AG04449 (cell line): ENCODE data around the gene CDK6.
"Not testable (repeated sequence)": the region's sequence is repeated elsewhere in the genome, so short reads cannot be mapped to it uniquely, and the experiment has no call there.

Experiments used
- CTCF ChIA-PET: fragments of 350-600 bp; formaldehyde crosslinking; extraction: SDS; loops from one replicate; lab custom pipeline; 2021; ENCODE audit warnings: antibody characterized with exemption; lab: Yijun Ruan, JAX
- POLR2A ChIA-PET: fragments of 400-600, 350-600 bp; formaldehyde crosslinking; extraction: SDS; loops from one replicate; lab custom pipeline; 2020; ENCODE audit warnings: antibody characterized with exemption, inconsistent platforms; lab: Yijun Ruan, JAX
- DNase-seq: peaks from one replicate; pipeline ENCODE4 v3.0.0-alpha.2; 2010; ENCODE audit warnings: low read depth, low spot score
- H3K4me3 ChIP-seq: 2 replicates; pipeline ENCODE4 v1.5.1; 2011; ENCODE audit warnings: low read depth, mild to moderate bottlenecking, control low read depth, low read length
- TF ChIP-seq, protein P1 (sequence below): IDR thresholded peaks from one replicate; pipeline ENCODE4 v1.5.1; 2011; ENCODE audit warnings: mild to moderate bottlenecking, moderate library complexity, low read length, control low read depth, inconsistent platforms; ENCODE audit not compliant: insufficient read depth; ENCODE audit errors: missing control alignments

Gene CDK6

DNA sequence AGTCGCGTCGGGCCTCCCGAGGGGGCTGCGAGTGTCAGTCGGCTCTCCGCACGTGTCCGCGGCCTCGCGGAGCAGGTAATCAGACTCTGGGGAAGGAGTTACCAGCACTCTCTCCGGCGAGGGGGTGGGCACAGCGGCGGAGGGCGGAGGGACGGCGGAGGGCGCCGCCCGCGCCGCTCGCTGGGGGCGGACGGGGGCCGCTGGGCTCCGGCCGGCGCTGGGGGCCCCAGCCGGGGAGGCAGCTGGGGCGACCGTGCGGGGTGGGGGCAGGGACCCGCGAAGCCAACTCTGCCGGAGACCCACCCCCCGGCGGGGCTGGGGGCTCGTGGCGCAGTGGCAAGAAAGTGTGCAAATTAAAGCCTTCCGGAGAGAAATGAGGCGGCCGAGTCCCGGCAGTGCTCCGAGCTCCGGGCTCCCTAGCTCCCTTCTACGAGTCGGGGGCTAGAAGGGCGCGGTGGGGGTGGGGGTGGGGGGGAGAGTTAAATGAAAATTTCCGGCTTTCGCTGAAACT lies at the start of gene CDK6:
Gene CDK6 (minus strand): TSS at position 85 of the 511 bp plus-strand sequence. CDS start 3,250 bp downstream, outside the sequence.
- TF ChIP-seq, protein P1, sequence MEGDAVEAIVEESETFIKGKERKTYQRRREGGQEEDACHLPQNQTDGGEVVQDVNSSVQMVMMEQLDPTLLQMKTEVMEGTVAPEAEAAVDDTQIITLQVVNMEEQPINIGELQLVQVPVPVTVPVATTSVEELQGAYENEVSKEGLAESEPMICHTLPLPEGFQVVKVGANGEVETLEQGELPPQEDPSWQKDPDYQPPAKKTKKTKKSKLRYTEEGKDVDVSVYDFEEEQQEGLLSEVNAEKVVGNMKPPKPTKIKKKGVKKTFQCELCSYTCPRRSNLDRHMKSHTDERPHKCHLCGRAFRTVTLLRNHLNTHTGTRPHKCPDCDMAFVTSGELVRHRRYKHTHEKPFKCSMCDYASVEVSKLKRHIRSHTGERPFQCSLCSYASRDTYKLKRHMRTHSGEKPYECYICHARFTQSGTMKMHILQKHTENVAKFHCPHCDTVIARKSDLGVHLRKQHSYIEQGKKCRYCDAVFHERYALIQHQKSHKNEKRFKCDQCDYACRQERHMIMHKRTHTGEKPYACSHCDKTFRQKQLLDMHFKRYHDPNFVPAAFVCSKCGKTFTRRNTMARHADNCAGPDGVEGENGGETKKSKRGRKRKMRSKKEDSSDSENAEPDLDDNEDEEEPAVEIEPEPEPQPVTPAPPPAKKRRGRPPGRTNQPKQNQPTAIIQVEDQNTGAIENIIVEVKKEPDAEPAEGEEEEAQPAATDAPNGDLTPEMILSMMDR: no peak
- POLR2A ChIA-PET: interaction anchor here (0.5 to 3.3 kb wide), 8 partner anchors 137 to 218 kb away, joined by 3 to 17 read pairs (median 3); no protein-coding TSS in a partner anchor
- DNase-seq: no peak
- peak within 1 kb of the TSS; percentile 85 for H3K4me3 ChIP-seq
- CTCF ChIA-PET: interaction anchor here (1.2 to 2.0 kb wide), 5 partner anchors 174 to 216 kb away, joined by 3 to 8 read pairs (median 3); no protein-coding TSS in a partner anchor

DNA sequence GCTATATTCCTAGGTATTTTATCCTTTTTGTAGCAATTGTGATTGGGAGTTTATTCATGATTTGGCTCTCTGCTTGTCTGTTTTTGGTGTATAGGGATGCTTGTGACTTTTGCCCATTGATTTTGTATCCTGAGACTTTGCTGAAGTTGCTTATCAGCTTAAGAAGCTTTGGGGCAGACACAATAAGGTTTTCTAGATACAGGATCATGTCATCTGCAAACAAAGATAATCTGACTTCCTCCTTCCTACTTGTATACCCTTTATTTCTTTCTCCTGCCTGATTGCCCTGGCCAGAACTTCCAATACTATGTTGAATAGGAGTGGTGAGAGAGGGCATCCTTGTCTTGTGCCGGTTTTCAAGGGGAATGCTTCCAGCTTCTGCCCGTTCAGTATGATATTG lies 49.7 kb upstream of the CDK6 start:
- DNase-seq, H3K4me3 ChIP-seq, POLR2A ChIA-PET, CTCF ChIA-PET: not testable (repeated sequence)

DNA sequence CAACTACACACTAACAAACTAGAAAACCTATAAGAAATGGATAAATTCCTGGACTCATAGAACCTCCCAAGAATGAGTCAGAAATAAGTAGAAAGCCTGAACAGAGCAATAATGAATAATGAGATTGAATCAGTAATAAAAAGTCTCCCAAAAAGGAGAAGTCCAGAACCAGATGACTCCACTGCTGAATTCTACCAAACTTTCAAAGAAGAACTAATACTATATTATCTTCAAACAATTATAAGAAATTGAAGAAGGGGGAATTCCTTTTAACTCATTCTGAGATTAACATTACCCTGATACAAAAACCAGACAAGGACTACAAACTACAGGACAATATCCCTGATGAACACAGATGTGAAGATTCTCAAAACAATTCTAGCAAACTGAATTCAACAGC lies 47.8 kb upstream of the CDK6 start:
- ChIA-PET POLR2A (no interaction called here), CTCF (no interaction called here)
- no peak overlapping the region for H3K4me3 ChIP-seq
- TF ChIP-seq, protein P1: no peak
- no peak for DNase-seq

DNA sequence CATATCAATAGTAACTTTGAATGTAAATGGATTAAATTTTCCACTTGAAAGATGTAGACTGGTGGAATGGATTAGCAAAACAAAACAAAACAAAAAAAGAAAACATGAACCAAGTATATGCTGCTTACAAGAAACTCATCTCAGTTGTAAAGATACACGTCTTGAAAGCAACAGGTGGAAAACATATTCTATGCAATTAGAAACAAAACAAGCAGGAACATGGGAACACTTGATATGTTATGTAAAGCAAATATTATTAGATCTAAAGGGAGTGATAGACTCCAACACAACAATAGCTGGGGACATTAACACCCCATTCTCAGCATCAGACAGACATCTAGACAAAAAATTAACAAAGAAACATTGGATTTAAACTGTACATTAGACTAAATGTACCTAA lies 46.4 kb upstream of the CDK6 start:
- no peak overlapping the region for H3K4me3 ChIP-seq
- ChIA-PET POLR2A (no interaction called here), CTCF (no interaction called here)
- TF ChIP-seq, protein P1: no peak
- no peak for DNase-seq

DNA sequence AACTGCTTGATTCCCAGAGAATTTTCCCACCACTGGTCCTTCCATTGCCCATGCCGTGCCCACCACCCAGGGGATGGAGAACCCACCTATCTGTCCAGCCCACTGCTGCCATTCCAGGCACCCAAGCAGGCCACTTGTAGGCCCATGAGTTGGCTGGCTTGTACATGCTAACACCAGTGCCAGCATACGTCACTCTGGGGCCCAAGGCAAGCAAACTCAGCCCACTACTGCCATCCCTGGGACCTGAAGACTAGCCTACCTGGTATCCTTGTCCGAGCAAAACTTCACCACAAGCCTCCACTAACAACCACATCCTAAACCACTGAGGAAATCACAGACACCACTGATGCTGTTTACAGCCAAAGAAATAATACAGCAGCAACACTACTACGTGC lies 44.7 kb upstream of the CDK6 start:
- DNase-seq: no peak
- ChIA-PET POLR2A (no interaction called here), CTCF (no interaction called here)
- TF ChIP-seq, protein P1: no peak
- no peak overlapping the region for H3K4me3 ChIP-seq

DNA sequence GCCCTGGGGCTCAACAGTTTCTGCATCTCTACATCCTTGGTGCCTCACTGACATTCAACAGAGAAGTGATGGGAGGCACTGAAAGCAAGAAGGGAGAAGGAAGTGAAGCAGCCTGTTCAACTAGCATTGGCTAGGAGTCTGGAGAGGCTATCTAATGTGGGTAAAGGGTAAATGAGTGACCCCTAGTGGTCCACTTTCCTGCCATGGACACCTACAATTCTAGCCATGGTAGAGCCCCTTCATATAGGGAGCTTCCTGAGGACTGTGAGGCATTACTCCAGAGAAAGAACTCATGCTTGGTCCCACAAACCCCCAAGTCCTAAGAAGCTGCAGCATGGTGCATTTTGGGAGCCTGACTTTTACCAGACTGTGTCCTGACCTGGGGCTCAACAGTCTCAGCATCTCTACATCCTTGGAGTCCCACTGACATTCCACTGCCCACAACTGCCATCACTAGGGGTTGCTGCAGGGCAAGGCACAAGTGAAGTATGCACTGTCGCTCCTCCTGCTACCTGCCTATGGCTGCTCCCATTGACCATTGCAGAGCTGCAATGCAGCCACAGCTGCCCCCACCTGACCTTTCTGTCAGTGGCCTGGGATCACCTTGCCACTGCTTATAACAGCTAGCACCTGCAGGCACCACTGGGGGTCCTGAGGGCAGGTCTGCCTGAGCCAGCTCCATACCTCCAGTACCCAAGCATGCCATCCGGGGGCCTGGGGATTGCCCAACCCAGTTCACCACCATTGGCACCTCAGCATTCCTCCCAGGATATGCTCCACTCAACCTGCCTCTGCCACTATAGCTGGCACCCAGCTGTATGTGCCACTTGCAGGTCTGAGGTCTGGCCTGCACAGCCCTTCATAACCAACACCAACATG lies 44.1 kb upstream of the CDK6 start:
- POLR2A ChIA-PET: no interaction called here
- no peak for DNase-seq
- TF ChIP-seq, protein P1: no peak
- CTCF ChIA-PET: no interaction called here
- H3K4me3 ChIP-seq: no peak overlapping the region
